Stimulated activated CD4-positive, alpha-beta T cell treated with anti-CD3 and anti-CD28 coated beads, Interleukin-4, amount 100 ng/mL, for 48 hours (primary cell): ENCODE measurements around the gene MTRR.
"Not testable (repeated sequence)": the region's sequence is repeated elsewhere in the genome, so short reads cannot be mapped to it uniquely, and the experiment has no call there.

Experiments used
- DNase-seq, 2 donors: peaks; one replicate each; pipeline ENCODE4 v3.0.0-alpha.2; 2020; ENCODE audit warnings: low read depth in 2 of 2

Gene MTRR

GRCh38 chr5:7897014-7897600 lies 28.2 kb downstream of the MTRR start:
- DNase-seq: no peak

GRCh38 chr5:7902201-7902600 lies 33.3 kb downstream of the MTRR start:
- DNase-seq: no peak

GRCh38 chr5:7902666-7903625 lies 34.0 kb downstream of the MTRR start:
- DNase-seq: no peak

- no peak for DNase-seq
These were observed 35.2 kb downstream of the MTRR start for GRCh38 chr5:7904170-7904569.

- DNase-seq: no peak
These were observed 38.7 kb downstream of the MTRR start for GRCh38 chr5:7907612-7908011.

GRCh38 chr5:7908317-7908716 lies 39.4 kb downstream of the MTRR start:
- DNase-seq: no peak

GRCh38 chr5:7910738-7911428 lies 41.9 kb downstream of the MTRR start:
- no peak for DNase-seq

- DNase-seq: not testable (repeated sequence)
These were observed 42.5 kb downstream of the MTRR start for GRCh38 chr5:7911429-7911771.

GRCh38 chr5:7916171-7916804 lies 47.3 kb downstream of the MTRR start:
- DNase-seq: no peak

GRCh38 chr5:7917130-7918123 lies 48.5 kb downstream of the MTRR start:
- no peak for DNase-seq

GRCh38 chr5:7925961-7926695 lies 57.2 kb downstream of the MTRR start:
- no peak for DNase-seq

GRCh38 chr5:7926720-7927119 lies 57.8 kb downstream of the MTRR start:
- no peak for DNase-seq

- DNase-seq: peak; percentile 4 to 28
These were observed 58.8 kb downstream of the MTRR start for GRCh38 chr5:7927466-7928375.

GRCh38 chr5:7930011-7930410 lies 61.1 kb downstream of the MTRR start:
- DNase-seq: no peak

GRCh38 chr5:7941692-7942091 lies 72.7 kb downstream of the MTRR start:
- no peak for DNase-seq

GRCh38 chr5:7947301-7947700 lies 78.4 kb downstream of the MTRR start:
- DNase-seq: no peak
